Body of pancreas (tissue), 4 donors: ENCODE data around the gene RRAGC. TPM values are rescaled to one million over a fixed set of nuclear protein-coding genes. Genes with fewer than 3 reads are reported as not detected.

ENCODE experiments used
- ATAC-seq: fragments of 150-250 bp; one replicate; pipeline ENCODE4 v1.9.1; 2016
- DNase-seq, 4 donors: peaks; one replicate each; pipeline ENCODE4 v3.0.0-alpha.2; 2019
- H3K27ac ChIP-seq, 4 donors: fragments of 200-600 bp; sonication (generic); 1 replicate in 3 of 4; 2 replicates in 1 of 4; pipeline versions ENCODE4 v1.5.1 to v1.6.1; 2016 to 2019; ENCODE audit warnings: mild to moderate bottlenecking in 1 of 4, mixed read lengths in 1 of 4, moderate library complexity in 1 of 4
- H3K27me3 ChIP-seq, 2 donors: fragments of 200-600 bp; sonication (generic); one replicate each; pipeline ENCODE4 v1.6.0; 2016; ENCODE audit warnings: mild to moderate bottlenecking in 1 of 2
- H3K36me3 ChIP-seq, 2 donors: fragments of 200-600 bp; sonication (generic); replicated peaks in 1 of 2; 2 replicates each; pipeline ENCODE4 v1.5.1; 2016; ENCODE audit warnings: low read depth in 2 of 2; ENCODE audit not compliant: insufficient read depth in 1 of 2
- H3K4me1 ChIP-seq: fragments of 200-600 bp; sonication (generic); one replicate; pipeline ENCODE4 v1.6.0; 2016
- H3K4me3 ChIP-seq, 2 donors: fragments of 200-600 bp; sonication (generic); 1 replicate in 1 of 2; 2 replicates in 1 of 2; pipeline ENCODE4 v1.5.1; 2016 to 2019
- H3K9me3 ChIP-seq, 3 donors: fragments of 200-600 bp; sonication (generic); 1 replicate in 2 of 3; 2 replicates in 1 of 3; pipeline ENCODE4 v1.5.1; 2016
- POLR2A ChIP-seq, 3 donors: fragments of 450-650 bp; IDR thresholded peaks; one replicate each; pipeline ENCODE4 v1.6.1; 2016; ENCODE audit warnings: antibody characterized with exemption in 3 of 3, mild to moderate bottlenecking in 2 of 3
- WGBS, 2 donors: methylation state at CpG; one replicate each; pipeline ENCODE4 v1.1.5; 2017; 5-methylcytosine and 5-hydroxymethylcytosine counted together
- intact Hi-C: fragments of 100-400 bp; cut with DNase I; formaldehyde crosslinking; loops from one replicate; pipeline ENCODE4 v1.15.1; 2023
- total RNA-seq, 2 donors: library from RNA; depleted of rRNA; stranded (reverse); fragments of >200 nt; gene quantifications; one replicate each; pipeline ENCODE4 v1.1.0, GENCODE V29; 2016
- TF ChIP-seq, protein P1 (sequence below), 7 experiments: fragments of 450-650 bp in 4 of 7; fragments of 200-600 bp in 3 of 7; sonication (generic) in 3 of 7; IDR thresholded peaks; one replicate each; pipeline ENCODE4 v1.5.1; 2016 to 2019; ENCODE audit warnings: antibody characterized with exemption in 7 of 7

The RRAGC gene
- total RNA-seq, 2 donors from 2014 or later, result 6.9 to 7.0 TPM

GRCh38 chr1:38898653-38899230 is 39.2 kb upstream of the RRAGC start:
- intact Hi-C loops, result no loop called here
- Histone ChIP-seq H3K36me3 (no peaks in the 10 kb centered on the region), H3K9me3 (no peaks in the 10 kb centered on the region), H3K27ac (no peak overlapping the region), H3K27me3 (no peaks in the 10 kb centered on the region), H3K4me3 (no peak overlapping the region), H3K4me1 (no peaks in the 10 kb centered on the region)
- no peak for ATAC-seq
- no peak for DNase-seq
- TF ChIP-seq POLR2A (IDR thresholded peaks at IDR 0.05), result no peak
- TF ChIP-seq, protein P1, sequence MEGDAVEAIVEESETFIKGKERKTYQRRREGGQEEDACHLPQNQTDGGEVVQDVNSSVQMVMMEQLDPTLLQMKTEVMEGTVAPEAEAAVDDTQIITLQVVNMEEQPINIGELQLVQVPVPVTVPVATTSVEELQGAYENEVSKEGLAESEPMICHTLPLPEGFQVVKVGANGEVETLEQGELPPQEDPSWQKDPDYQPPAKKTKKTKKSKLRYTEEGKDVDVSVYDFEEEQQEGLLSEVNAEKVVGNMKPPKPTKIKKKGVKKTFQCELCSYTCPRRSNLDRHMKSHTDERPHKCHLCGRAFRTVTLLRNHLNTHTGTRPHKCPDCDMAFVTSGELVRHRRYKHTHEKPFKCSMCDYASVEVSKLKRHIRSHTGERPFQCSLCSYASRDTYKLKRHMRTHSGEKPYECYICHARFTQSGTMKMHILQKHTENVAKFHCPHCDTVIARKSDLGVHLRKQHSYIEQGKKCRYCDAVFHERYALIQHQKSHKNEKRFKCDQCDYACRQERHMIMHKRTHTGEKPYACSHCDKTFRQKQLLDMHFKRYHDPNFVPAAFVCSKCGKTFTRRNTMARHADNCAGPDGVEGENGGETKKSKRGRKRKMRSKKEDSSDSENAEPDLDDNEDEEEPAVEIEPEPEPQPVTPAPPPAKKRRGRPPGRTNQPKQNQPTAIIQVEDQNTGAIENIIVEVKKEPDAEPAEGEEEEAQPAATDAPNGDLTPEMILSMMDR (IDR thresholded peaks at IDR 0.05), result no peak

DNA sequence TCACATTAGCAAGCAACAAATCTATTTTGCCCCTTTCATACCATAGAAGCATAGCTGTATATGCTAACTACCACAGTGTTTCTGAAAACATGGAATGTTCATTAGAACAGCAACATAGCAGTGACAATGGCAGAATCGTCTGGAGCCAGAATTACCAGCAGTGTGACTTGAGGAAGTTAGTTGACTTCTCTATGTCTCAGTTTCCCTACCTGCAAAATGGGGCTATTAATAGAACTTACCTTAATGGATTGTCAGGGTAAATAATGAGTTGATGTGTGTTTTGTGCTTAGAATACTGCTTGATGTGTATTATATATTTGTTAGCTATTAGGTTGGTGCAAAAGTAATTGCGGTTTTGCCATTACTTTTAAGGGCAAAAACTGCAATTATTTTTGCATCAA is 36.6 kb upstream of the RRAGC start:
- Histone ChIP-seq H3K4me1 (no peaks in the 10 kb centered on the region), H3K27me3 (no peaks in the 10 kb centered on the region), H3K36me3 (no peaks in the 10 kb centered on the region), H3K4me3 (no peak overlapping the region), H3K27ac (no peak overlapping the region), H3K9me3 (no peaks in the 10 kb centered on the region)
- WGBS, 2 donors, result 80 to 85% methylated on average over 2 of the region's 2 CpGs
- intact Hi-C loops, result no loop called here
- TF ChIP-seq, protein P1 (IDR thresholded peaks at IDR 0.05), result no peak
- no peak for TF ChIP-seq POLR2A (IDR thresholded peaks at IDR 0.05)
- ATAC-seq (no peak), DNase-seq (no peak)

- Histone ChIP-seq H3K4me1 (no peaks in the 10 kb centered on the region), H3K9me3 (no peaks in the 10 kb centered on the region), H3K4me3 (no peak overlapping the region), H3K27me3 (no peaks in the 10 kb centered on the region), H3K36me3 (no peaks in the 10 kb centered on the region), H3K27ac (no peak overlapping the region)
- no peak for ATAC-seq
- TF ChIP-seq, protein P1 (IDR thresholded peaks at IDR 0.05), result no peak
- no peak for TF ChIP-seq POLR2A (IDR thresholded peaks at IDR 0.05)
- 59 to 71% methylated on average over 1 of the region's 1 CpG for WGBS, 2 donors
- no peak for DNase-seq
- intact Hi-C loops, result no loop called here
These were observed 33.4 kb upstream of the RRAGC start for GRCh38 chr1:38892976-38893375.

DNA sequence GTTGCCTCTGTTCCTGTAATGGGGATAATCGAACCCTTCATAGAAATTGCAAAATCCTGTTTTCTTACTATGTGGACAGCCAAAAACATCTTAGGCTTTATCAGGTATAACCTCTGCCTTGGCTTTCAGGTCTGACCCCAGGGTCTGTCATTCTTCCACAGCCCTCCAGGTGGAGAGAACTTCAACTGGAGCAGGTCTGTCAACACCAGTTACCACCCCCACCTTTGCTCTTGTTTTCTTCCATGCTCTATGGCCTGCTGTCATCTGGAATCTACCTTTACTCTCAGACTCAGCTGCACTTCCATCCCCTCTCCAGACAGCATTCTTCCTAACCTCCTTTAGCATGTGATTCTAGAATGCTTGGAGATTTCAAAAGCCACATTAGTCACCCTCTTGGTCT is 32.2 kb upstream of the RRAGC start:
- H3K4me3 ChIP-seq, result no peak overlapping the region
- no peak for DNase-seq
- WGBS, 2 donors, result 56 to 78% methylated on average over 1 of the region's 1 CpG
- no peaks in the 10 kb centered on the region for H3K9me3 ChIP-seq
- no peak for ATAC-seq
- H3K27ac ChIP-seq, result no peak overlapping the region
- H3K4me1 ChIP-seq, result no peaks in the 10 kb centered on the region
- TF ChIP-seq, protein P1 (IDR thresholded peaks at IDR 0.05), result peak in 1 of 7 experiments; percentile 4
- TF ChIP-seq POLR2A (IDR thresholded peaks at IDR 0.05), result no peak
- H3K27me3 ChIP-seq, result no peaks in the 10 kb centered on the region
- intact Hi-C loops, result no loop called here
- H3K36me3 ChIP-seq, result no peaks in the 10 kb centered on the region

DNA sequence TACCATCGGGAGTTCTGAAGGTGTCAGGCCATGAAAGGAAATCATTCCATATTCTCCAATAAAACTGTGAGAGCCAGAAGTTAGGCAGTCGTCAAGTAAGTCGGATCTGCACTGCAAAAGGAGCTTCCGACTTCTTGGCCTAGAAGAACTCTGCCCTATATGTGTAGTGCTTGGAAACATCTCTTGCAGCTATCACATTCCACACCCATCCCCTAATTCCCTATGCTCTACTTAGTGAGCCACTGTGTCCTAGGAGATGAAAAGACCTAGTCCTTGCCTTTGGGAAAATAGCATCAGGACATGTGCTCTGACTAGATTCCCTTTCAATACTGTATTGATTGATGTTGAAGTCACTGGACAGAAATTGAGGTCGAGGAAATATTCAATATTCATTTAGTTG is 30.0 kb upstream of the RRAGC start:
- DNase-seq (no peak), ATAC-seq (no peak)
- no peaks in the 10 kb centered on the region for H3K36me3 ChIP-seq
- intact Hi-C loops, result no loop called here
- H3K9me3 ChIP-seq, result no peaks in the 10 kb centered on the region
- H3K27me3 ChIP-seq, result no peaks in the 10 kb centered on the region
- no peak for TF ChIP-seq POLR2A (IDR thresholded peaks at IDR 0.05)
- TF ChIP-seq, protein P1 (IDR thresholded peaks at IDR 0.05), result no peak
- H3K27ac ChIP-seq, result no peak overlapping the region
- no peak overlapping the region for H3K4me3 ChIP-seq
- H3K4me1 ChIP-seq, result no peaks in the 10 kb centered on the region
- 70 to 88% methylated on average over 4 to 5 of the region's 5 CpGs for WGBS, 2 donors
